IPS DF 19.7 (cell line): ENCODE results near the gene EXOC3.
"Not testable (repeated sequence)": the region's sequence is repeated elsewhere in the genome, so short reads cannot be mapped to it uniquely, and the experiment has no call there.

ENCODE experiments used
- DNase-seq: peaks from one replicate; pipeline ENCODE4 v3.0.0-alpha.2; 2013; ENCODE audit warnings: low read depth, low spot score

EXOC3 gene

GRCh38 chr5:485113-485945 is 42.4 kb downstream of the EXOC3 start:
- DNase-seq = no peak

DNA sequence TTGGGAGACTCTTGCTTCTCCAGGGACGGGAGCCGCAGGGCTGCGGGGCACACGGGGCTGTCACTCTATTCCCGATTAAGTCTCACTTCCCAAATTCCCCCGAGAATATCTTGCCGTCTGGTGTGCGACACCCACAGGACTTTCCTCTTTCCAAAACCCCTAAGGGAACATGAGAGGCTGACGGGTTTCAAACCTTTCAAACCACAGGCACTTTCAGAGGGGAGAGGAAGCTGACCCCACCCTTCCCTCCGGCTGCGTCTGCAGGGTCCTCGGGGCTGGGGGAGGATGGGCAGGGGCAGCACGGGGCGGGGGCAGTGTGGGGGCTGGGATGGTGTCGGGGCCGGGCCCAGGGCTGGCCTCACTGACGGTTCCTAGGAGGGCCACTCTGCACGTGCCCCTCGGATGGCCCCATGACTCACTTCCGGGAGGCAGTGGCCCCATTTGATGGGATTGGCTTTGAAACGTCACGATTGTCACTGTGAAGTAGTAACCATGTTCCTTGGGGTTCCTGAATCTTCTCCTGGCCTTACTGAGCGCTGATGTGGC is 43.0 kb downstream of the EXOC3 start:
- DNase-seq = no peak

GRCh38 chr5:486597-486996 is 43.6 kb downstream of the EXOC3 start:
- not testable (repeated sequence) for DNase-seq

- DNase-seq = no peak
Measured at GRCh38 chr5:488241-488640, 45.3 kb downstream of the EXOC3 start.

GRCh38 chr5:488744-489688 is 46.0 kb downstream of the EXOC3 start:
- DNase-seq = no peak

DNA sequence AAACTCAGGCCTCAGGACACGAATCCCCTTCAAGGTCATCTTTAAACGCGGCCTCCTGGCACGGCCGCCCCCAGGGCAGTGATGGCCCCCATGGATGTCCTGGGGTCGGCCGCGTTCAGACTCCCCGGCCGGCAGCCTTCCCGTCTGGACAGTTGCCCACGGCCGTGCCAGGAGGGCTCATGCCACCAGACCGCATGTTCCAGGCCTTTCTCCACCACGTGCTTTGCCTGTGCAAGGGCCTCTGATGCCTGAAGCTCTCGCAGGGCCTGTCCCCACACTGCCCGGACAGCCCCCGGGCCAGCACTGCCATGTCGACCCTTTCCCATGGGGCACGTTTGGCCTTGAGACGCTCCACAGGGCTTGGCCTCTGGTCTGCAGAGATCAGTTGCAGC is 46.7 kb downstream of the EXOC3 start:
- no peak for DNase-seq

- DNase-seq = no peak
Measured at GRCh38 chr5:490116-491106, 47.4 kb downstream of the EXOC3 start.

DNA sequence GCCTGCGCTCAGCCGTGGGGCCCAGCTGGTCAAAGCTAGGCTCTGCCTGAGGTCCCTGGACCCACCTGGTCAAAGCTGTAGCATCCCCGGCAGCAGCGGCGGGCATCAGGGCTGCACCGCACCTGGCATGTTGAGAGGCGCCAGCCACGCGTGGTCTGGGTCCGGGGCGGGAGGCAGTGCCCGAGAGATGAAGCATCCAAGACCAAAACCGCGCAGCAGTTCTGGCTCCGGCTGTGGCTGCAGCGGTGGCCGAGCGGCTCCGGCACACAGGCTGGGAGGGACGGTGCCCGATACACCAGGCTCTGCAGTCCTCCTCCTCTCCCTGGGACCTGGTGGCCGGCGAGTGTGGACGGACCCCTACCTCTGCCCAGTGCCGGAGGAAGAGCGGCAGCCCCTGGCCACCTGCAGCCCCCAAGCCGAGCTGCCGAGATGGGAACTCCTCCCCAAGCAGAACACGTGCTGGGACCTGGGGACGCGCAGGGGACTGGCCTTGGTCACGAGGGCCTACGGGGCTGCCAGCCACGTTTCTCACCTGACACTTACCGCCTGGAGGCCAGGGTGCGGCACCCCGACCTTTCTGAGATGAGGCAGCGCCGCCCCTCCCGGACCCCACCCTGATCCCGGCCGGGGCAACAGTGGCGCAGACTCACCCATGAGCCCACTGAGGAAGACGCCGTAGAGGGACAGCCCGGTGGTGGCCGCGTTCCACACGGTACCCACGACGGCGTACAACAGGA is 48.3 kb downstream of the EXOC3 start:
- no peak for DNase-seq

DNA sequence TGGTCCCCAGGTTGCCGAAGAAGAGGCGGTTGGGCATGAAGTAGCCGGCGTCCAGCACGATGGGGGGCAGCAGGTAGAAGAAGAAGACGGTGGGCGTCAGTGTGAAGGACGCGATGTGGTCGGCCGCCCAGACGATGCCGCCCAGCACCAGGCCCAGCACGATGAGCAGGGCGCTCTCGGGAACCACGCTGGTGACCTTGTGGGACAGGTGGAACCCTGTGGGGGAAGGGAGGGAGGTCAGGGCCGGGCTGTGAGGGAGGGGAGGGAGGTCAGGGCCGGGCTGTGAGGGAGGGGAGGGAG is 48.8 kb downstream of the EXOC3 start:
- no peak for DNase-seq

GRCh38 chr5:492314-492893 is 49.4 kb downstream of the EXOC3 start:
- no peak for DNase-seq

GRCh38 chr5:493119-493701 is 50.2 kb downstream of the EXOC3 start:
- no peak for DNase-seq

DNA sequence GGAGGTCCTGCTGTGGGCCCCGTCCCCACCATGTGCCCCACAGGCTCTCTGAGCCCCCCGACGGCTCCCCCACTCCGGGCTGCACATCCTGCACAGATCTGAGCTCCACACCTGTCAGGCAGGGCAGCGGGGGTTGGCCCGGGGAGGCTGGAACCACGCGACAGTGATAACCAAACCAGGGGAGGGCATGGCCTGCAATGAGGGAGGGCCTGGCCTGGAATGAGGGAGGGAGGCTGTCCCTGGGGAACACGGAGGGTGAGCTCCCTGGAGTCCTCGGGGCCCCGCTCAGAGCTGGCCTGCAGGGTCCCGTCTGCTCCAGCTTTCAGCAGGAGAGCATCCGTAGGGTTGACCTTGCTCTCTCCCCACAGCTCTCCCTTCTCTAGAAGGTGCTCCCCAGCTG is 50.8 kb downstream of the EXOC3 start:
- DNase-seq = no peak

- DNase-seq = no peak
Measured at GRCh38 chr5:494667-495255, 51.8 kb downstream of the EXOC3 start.

- no peak for DNase-seq
Measured at GRCh38 chr5:496028-496427, 53.1 kb downstream of the EXOC3 start.

GRCh38 chr5:497090-497700 is 54.2 kb downstream of the EXOC3 start:
- no peak for DNase-seq

DNA sequence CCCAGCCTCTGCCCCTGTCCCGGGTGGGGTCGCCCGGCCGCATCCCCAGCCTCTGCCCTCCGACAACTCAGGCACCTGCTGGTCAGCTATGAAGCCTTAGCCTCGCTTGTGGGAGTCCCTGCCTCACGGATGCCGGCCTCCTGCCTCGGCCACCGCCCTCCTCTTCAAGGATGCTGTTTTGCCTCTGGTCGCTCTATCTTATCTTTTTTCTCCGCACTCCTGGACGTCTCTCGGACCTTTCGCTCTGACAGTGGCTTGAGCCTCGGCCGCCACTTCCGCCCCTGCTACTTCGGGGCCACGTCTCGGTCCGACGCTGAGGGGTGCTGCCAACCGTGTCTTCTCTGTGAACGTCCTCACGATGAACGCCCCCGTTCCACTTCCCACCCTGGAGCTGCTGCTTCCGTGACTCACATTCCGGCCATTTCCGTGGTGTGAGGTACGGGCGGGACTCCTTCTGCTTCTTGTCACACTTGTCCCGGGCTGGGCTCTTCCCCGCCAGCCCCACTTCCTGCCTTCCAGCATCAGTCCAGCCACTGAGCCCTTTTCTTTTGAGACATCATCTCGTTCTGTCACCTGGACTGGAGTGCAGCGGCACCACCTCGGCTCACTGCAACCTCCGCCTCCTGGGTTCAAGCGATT is 55.0 kb downstream of the EXOC3 start:
- DNase-seq = no peak

GRCh38 chr5:499233-500209 is 56.5 kb downstream of the EXOC3 start:
- DNase-seq = no peak
